Frontal cortex (tissue), 4 donors: ENCODE data around the gene PTPRN2. TPM values are rescaled to one million over a fixed set of nuclear protein-coding genes. Genes with fewer than 3 reads are reported as not detected.

Experiments
- DNase-seq, 2 donors: peaks; one replicate each; pipeline ENCODE4 v3.0.0; 2012; ENCODE audit warnings: low spot score in 2 of 2
- FAIRE-seq: peaks from 2 replicates; lab custom pipeline; 2012; peaks lifted over from hg19 to GRCh38; lab: Jason Lieb, UNC
- total RNA-seq: library from RNA; depleted of rRNA; stranded (reverse); fragments of >200 nt; gene quantifications from one replicate; pipeline ENCODE4 v1.2.3, GENCODE V29; 2014
- donor health status: control.
- donor health status: control.
- donor health status: control.

The PTPRN2 gene
- total RNA-seq, 1 donor from 2014 or later, result 52.2 TPM

DNA sequence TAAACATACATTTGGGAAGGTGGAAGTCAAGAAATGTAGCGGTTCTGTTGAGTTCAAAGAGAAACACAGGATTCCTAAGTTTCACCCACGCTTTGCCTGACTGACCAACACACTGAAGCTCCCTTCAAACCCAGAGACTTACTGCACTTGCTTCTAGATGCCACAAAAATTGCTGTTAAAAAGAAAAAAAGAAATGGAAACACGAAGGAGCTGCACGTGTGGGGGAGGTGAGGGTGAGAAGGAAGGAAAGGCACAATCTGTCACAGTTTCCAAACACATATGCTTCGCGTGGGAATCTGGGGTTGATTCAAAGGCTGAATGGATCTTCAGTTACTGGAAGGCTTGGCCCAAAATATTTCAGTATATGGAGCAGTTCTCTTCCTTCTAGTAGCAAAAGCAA, 755.2 kb downstream of the PTPRN2 start:
- DNase-seq (no peak), FAIRE-seq (no peak)

DNA sequence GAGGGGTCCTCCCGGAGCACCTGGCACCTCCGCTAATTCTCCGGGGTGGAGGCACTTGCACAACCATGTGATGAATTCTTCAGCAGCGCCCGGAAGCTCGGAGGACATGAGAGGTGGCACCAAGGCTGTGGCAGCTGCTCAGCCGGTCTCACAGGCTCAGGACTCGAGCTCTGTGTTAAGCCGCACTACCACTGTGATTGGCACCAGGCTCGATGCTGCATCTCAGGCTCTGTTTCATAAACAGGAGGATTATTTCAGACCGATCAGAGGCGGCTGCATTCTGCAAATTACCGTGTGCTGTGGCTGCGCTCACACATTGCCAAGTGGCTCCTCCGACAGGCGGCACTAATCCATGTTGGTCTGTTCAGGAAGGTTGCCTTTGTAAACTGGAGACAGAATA, 755.6 kb downstream of the PTPRN2 start:
- DNase-seq (no peak), FAIRE-seq (no peak)

DNA sequence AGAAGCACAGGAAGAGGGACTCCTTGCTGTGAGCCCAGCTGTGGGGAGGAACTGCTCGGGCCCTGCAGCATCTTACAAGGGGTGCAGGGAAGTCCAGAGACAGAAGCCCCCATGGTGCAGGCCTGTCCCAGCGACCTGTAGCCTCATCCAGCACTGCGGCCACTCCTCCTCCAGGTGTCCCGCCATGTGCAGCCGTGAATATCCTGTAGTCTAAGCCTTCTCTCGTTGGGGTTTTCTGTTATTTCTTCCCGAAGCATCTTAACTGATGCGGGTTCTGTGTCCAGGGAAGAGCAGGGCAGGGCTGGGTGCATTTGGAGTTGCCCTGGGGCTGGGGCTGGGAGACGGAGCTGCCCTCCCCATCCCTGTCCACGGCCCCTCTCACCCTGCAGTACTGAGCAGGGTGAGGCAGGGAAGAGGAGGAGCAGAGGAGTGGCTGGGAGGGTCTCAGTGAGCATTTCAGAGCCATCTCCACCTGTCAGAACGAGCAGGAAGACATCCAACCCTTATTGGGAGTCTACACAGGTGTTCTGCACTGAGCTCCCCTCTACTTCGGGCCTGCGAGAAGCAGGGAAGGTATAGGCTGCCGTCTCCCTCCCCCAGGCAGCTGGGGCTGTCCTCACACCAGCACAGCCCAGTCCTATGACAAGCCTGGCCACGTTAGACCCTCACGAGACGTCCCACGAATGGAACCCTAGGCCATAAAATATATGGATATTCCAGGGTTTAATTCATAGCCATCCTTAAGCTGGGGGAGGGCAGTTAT, 756.3 kb downstream of the PTPRN2 start:
- FAIRE-seq (no peak), DNase-seq (no peak)

DNA sequence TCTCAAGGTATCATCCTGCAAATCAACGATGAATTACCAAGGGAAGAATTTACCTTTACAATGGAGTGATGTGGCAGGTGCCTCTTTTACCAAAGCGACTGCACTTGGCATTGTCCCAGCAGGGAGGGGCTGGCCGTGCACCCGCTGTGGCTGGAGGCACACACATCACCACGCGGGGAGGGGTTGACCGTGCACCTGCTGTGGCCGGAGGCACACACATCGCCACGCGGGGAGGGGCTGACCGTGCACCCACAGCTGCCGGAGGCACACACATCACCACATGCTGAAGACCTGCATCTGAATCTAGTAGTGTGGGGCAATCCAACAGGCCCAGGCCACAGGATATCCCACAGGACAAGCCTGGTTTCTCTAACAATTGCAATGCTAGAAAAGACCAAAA, 757.3 kb downstream of the PTPRN2 start:
- DNase-seq, result no peak
- FAIRE-seq, result no peak

DNA sequence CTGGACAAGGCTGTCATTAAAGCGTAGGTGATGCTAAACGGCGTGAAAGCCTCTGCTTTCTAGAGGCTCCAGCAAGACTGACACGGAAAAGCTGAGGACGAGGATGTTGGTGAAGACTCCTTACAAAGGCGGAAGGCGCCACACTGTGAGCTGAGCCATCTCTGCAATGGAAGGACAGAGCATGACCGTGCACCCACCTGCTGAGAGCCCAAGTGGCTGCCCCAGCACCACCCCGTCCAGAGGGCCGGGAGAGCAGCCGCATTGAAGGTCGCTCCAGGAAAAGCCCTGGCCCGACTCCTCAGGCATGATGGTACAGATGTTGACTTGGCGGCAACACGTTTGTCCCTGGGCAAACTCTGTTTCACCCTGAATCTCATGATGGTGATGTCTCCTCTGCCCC, 758.1 kb downstream of the PTPRN2 start:
- DNase-seq (no peak), FAIRE-seq (no peak)

DNA sequence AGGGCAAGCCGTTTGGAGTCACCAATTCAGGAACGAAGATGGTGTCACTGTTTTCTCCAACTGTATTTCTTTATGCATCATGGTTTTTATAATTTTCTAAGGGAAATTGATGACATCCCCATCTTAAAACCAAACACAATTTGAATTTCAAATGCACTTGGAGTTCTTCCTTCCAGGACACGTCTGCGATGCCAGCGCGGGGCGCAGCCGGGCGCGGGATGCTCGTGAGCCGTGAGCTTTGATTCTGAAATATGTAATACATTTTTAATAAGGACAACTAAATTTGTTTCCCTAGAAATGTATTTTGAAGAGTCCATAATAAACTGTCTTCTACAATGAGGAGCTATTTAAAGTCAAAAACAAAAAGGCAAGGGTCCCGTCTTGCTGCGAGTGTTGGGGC, 758.7 kb downstream of the PTPRN2 start:
- no peak for FAIRE-seq

DNA sequence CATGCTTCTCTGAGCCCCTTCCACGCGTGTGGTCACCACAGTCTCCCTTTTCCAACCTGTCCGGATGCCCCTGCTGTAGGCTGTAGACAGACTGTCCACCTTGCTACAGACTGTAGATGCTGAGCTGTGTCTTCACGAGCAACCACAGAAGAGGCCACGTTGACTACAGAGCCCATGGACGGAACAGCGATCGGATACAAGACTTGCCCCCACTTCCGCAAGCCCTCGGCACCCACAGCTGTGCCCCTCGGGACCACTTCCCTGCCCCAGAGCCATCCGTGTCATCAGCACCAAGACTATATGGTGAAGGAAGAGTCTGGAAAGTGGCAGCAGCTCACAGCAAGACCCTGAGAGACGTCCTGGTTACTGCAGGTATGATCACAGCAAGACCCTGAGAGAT, 759.4 kb downstream of the PTPRN2 start:
- no peak for DNase-seq

More for the DNA sequence above, 758.7 kb downstream of the PTPRN2 start:
- DNase-seq, result no peak

DNA sequence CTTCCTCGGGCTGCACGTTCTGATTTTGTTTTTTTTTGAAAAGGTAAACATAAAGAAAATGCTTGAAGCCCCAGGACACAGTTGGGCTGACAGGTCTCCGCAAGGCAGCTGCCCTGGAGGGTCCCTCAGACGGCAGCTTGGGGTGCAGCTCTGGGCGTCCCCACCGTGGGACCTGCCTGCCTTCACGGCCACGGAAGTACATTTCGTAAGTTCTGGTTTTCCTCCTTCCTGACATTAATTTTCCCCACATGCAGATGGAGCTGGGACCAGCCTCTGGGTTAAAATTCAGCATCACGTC, 759.8 kb downstream of the PTPRN2 start:
- DNase-seq (no peak), FAIRE-seq (no peak)

More for the DNA sequence above, 759.4 kb downstream of the PTPRN2 start:
- no peak for FAIRE-seq

DNA sequence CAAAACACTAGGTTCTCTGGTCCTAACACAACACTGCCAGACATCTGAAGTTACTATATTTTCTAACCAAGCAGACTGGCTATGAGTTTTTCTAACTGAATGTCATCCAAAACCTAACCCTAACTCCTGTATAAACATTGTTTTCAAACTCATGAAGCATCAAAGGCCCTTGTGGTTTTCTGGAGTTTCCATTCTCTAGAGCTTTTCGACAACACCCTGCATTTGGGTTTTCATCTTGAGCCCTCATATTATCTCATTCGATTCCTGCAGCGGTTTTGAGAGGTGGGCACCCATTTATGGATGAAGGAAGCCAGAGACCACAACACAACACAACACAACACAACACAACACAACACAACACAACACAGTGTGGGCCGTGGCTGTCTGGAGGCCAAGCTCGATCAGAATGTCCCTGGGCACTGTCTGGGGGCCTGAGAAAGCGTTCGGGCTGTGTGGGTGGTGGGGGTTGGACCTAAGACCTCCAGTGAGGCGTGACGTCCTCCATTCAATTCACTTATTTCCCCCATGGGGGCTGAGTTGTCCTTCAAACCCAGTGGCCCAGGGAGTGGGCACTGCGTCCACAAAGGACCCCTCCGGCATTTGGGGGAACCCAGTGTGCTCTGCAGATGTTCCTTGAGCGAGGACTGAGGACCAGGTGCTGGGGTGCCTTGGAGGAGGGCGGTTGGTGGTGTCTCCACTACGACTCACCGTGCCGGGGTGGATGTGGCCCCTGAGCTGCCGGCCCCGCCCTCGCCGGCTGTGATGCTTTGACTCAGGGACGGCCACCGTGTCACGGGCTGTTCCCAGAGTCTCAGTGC, 760.4 kb downstream of the PTPRN2 start:
- DNase-seq, result no peak

DNA sequence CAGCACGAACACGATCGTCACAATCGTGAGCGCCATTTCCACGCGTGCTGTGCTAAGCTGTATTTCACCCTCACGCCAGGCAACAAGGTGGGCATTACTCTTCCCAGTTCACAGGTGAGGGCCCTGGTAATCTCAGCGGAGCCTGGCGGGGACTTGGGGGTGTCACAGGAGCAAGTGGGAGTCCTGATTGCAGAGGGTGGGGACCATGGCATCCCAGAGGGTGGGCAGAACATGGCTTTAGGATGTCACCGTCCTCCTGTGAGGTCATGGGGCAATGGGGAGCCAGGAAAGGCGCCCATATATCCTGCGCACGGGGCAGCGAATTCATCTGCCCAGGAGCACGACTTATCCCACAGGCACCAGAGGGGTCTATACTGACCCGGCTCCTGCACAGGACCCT, 761.1 kb downstream of the PTPRN2 start:
- DNase-seq (no peak), FAIRE-seq (no peak)

More for the DNA sequence above, 760.4 kb downstream of the PTPRN2 start:
- FAIRE-seq, result no peak

DNA sequence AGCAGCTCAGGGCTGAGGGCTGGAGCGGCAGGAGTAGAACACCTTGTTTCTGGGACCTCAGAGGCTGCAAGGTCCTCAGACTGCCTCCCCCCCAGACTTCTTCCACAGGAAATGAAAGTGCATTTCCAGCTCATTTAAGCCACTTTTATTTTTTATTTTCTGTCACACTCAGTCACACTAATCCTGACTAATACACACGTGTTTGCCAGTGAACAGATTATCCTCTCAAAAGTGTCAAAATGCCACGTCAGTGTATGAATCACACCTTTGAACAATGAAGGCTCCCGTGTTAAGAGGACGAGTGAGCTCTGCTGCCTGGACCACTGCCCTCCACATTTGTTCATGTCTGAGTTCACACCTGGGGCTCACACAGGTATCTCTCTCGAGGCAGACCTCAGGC, 762.3 kb downstream of the PTPRN2 start:
- DNase-seq (no peak), FAIRE-seq (no peak)

DNA sequence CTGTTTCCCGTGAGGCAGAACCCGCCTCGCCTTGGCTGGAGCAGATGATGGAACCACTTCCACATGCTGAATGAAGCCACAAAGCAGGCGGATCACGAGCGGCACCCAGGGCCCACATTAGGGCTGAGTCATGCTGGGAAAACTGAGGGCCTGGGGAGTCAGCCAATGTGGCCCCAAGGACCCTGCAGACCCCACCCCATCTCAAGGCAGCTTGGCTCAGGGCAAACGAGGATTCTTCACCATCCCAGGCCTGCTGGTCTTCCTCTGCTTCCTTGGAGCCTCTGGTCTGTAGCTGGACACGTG, 762.9 kb downstream of the PTPRN2 start:
- no peak for FAIRE-seq
- DNase-seq, result no peak

DNA sequence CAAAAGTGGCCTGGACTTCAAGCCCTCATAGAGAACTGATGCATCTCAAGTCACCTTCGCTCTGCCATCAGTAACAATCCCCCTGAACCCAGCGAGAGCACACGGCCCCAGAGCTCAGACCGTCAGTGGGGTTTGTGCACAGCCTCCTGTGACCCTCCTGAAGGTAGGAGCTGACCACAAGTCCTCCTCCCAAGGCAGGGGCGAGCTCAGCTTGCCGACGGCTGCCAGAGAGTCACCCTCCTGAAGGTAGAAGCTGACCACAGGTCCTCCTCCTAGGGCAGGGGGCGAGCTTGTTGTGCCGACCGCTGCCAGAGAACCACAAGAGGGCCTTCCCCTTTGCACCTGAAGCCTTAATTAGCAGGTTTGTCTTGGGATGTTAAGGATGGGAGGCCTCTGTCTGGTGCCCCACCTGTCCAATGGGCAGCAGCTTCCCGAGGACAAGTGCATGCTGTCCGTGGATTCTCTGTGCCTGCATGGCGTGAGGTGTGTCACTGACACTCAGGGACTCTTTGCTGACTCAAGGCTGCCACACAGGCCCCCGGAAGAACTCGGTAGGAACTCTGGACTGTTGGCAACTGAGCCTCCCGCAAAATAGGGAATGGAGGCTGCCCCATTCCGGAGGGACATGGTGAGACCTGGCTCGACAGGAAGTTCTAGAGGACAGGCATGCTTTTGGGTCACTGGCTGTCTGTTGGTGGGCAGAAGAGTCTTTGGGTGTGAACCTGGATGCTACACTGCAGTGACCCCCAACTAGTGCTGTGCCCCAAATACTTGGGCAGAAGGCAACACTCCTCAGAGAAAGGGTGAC, 763.4 kb downstream of the PTPRN2 start:
- FAIRE-seq, result no peak
- no peak for DNase-seq

DNA sequence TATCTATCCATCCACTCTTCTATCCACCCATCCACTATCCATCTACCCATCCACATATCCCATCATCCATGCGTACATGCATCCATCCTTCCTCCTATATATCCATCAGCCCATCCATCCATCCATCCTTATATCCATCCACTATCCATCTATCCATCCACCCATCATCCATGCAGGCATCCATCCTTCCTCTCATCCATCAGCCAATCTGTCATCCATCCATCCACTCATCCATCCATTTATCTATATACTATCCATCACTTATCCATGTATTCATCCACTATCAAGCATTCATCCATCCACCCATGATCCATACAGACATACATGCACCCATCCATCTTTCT, 765.0 kb downstream of the PTPRN2 start:
- DNase-seq (no peak), FAIRE-seq (no peak)

DNA sequence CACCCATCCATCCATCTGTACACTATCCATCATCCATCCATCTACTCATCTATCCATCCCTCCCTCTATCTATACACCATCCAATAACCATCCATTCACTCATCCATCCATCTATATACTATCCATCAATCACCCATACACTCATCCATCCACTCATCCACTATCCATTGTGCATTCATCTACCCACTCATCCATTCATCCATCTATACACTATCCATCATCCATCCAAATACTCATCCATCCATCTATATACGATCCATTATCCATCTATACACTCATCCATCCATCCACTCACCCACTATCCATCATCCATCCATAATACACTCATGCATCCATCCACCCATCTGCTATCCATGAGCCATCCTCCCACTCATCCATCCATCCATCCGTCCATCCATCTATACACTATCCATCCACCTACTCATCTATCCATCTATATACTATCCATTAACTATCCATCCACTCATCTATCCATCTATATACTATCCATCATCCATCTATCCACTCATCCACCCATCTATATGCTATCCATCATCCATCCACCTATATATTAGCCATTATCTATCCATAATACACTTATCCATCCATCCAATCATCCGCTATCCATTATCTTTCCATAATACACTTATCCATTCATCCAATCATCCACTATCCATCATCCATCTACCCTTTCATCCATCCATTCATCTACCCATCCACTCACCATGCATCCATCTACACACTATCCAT, 765.5 kb downstream of the PTPRN2 start:
- no peak for DNase-seq
- no peak for FAIRE-seq

DNA sequence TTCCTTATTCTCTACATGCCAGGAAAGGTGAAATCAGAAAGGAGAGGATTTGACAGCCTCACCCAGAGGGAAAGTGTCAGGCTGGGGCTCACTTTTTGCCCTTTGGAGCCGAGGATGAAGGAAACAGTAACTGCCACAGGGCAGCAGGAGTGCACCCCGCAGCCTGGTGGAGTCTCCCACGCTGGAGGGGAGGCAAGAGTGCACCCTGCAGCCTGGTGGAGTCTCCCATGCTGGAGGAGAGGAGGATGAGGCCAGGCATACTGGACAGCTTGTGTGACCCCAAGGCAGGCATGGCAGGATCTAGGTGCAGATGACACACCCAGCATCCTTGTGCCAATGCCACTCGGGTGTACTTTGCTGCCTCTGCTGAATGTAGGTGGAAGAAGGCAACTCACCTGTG, 766.8 kb downstream of the PTPRN2 start:
- DNase-seq (no peak), FAIRE-seq (no peak)

DNA sequence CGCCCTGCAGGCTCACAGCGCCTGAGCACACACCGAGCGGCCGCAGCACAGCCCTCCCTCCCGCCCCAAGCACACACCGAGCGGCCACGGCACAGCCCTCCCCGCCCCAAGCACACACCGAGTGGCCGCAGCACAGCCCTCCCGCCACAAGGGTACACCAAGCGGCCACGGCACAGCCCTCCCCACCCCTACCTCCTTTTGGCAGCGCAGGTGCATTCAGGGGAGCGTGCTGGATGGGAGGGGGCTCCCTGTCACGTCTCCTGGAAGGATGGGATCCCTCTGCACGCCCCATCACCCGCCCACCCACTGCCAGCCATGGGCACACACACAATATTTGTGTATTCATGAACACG, 768.2 kb downstream of the PTPRN2 start:
- no peak for DNase-seq
- no peak for FAIRE-seq

DNA sequence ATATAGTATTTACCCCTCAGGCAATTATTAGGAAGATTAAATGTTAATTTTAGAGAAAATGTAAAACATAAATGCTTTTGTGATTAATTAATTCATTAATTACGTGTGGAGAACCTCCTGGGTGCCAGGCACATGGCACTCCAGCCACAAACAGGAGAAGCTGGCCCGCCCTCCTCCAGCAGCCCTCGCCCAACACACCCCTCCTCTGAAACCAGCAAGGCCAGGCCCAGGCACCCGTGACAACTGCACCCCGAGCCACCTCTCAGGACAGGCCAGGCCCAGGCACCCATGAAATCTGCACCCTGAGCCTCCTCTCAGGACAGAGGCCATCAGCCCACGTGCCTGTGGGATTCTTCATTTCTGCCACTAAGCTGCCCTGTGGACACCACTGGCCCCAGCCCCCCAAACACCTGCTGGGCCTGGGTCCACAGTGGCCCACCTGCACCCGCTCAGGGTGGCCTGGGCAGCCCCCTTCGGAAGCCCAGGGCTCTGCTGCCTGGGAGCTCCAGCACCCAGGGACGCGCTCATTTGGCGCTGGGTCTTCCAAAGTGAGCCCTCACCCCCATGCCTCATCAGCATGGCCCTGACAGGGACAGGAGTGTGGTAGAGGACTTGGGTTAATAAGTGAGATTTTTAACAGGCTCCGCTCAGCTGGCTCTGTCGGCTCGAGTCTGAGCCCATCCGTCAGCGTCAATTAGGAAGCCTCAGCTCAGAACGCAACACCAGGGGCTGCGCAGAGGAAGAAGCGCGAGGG, 768.7 kb downstream of the PTPRN2 start:
- FAIRE-seq (no peak), DNase-seq (no peak)

DNA sequence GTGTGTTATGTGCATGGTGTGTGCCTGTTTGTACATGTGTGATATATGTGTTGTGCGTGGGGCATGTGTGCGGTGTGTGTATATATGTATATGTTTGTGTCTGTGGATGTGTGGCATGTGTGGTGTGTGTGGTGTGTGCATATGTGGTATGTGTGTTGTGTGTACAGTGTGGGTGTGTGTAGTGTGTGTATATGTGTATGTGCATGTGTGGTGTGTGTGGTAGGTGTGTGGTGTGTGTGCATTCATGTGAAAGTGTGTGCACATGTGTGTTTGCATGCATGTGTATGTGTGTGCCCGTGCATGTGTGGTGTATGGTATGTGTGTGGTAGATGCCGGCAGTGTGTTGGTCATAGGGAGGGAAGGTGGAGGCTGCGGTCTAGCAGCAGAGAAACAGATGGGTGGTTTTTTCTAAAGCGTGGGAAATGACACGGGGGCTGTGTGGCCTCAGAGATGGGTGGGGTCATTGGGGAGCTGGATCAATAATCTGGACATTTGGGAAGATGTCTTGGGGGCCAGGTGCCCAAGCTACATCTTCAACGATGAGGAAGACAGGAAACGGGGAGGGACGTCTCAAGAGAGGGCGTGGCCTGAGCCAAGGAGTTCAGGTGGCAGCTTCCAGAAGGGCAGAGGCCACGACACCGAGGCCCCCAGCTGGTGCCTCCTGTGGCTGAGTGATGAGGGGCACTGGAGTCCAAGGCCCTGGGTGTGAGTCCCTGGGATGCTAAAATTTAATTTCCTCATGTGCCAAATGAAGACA, 769.5 kb downstream of the PTPRN2 start:
- DNase-seq, result no peak
- FAIRE-seq, result no peak
